HG03159 (cell line): ENCODE measurements around the gene C1QL1.

Source experiments
- ATAC-seq: cut with Tn5 transposase; IDR thresholded peaks from one replicate; pipeline ENCODE4 v1.9.1; 2021; ENCODE audit warnings: mild to moderate bottlenecking, moderate library complexity; ENCODE audit not compliant: unreplicated experiment

Gene C1QL1

GRCh38 chr17:44932096-44932786 lies 35.9 kb downstream of the C1QL1 start:
- ATAC-seq, result no peak

GRCh38 chr17:44931376-44931775 lies 36.7 kb downstream of the C1QL1 start:
- ATAC-seq, result no peak

GRCh38 chr17:44930667-44931066 lies 37.4 kb downstream of the C1QL1 start:
- ATAC-seq, result no peak

- ATAC-seq, result no peak
Measured at GRCh38 chr17:44928950-44929720, 39.0 kb downstream of the C1QL1 start.

- ATAC-seq, result no peak
Measured at GRCh38 chr17:44928136-44928535, 40.0 kb downstream of the C1QL1 start.

- no peak for ATAC-seq
Measured at GRCh38 chr17:44927696-44928095, 40.4 kb downstream of the C1QL1 start.

GRCh38 chr17:44926821-44927525 lies 41.1 kb downstream of the C1QL1 start:
- ATAC-seq, result no peak

- ATAC-seq, result no peak
Measured at GRCh38 chr17:44925731-44926697, 42.1 kb downstream of the C1QL1 start.

- ATAC-seq, result no peak
Measured at GRCh38 chr17:44924107-44924544, 44.0 kb downstream of the C1QL1 start.

GRCh38 chr17:44922746-44923470 lies 45.2 kb downstream of the C1QL1 start:
- no peak for ATAC-seq

- ATAC-seq, result no peak
Measured at GRCh38 chr17:44922136-44922535, 46.0 kb downstream of the C1QL1 start.

GRCh38 chr17:44921122-44921882 lies 46.8 kb downstream of the C1QL1 start:
- ATAC-seq, result no peak

GRCh38 chr17:44920565-44920940 lies 47.5 kb downstream of the C1QL1 start:
- no peak for ATAC-seq

- no peak for ATAC-seq
Measured at GRCh38 chr17:44919885-44920564, 48.1 kb downstream of the C1QL1 start.

GRCh38 chr17:44919411-44919810 lies 48.7 kb downstream of the C1QL1 start:
- ATAC-seq, result no peak

GRCh38 chr17:44918006-44918405 lies 50.1 kb downstream of the C1QL1 start:
- ATAC-seq, result no peak

- no peak for ATAC-seq
Measured at GRCh38 chr17:44917456-44917855, 50.6 kb downstream of the C1QL1 start.

- ATAC-seq, result no peak
Measured at GRCh38 chr17:44916781-44917241, 51.3 kb downstream of the C1QL1 start.
